DND-41 (cell line): ENCODE results near the gene CDH20.

Experiments used
- ATAC-seq: fragments of 200-7000 bp; cut with Tn5 transposase; 3 replicates; pipeline ENCODE4 v1.9.1; 2021; ENCODE audit warnings: low read depth; ENCODE audit not compliant: insufficient read depth
- DNase-seq: peaks from one replicate; pipeline ENCODE4 v3.0.0-alpha.2; 2020
- H2AFZ ChIP-seq: 2 replicates; pipeline ENCODE4 v1.6.0; 2012; ENCODE audit warnings: low read depth, low read length
- H3K27ac ChIP-seq: 2 replicates; pipeline ENCODE4 v1.5.1; 2012; ENCODE audit warnings: low read length, inconsistent platforms
- H3K27me3 ChIP-seq: fragments of 200-600 bp; sonication (generic); 2 replicates; pipeline ENCODE4 v1.6.0; 2012; ENCODE audit warnings: low read length, mild to moderate bottlenecking, inconsistent platforms; ENCODE audit not compliant: insufficient read depth, poor library complexity
- H3K36me3 ChIP-seq: 2 replicates; pipeline ENCODE4 v1.5.1; 2012; ENCODE audit warnings: low read length, inconsistent platforms; ENCODE audit not compliant: insufficient read depth
- H3K4me1 ChIP-seq: 2 replicates; pipeline ENCODE4 v1.5.1; 2012; ENCODE audit warnings: mild to moderate bottlenecking, low read length; ENCODE audit not compliant: insufficient read depth
- H3K4me2 ChIP-seq: 2 replicates; pipeline ENCODE4 v1.6.0; 2012; ENCODE audit warnings: mild to moderate bottlenecking, moderate library complexity, low read length, inconsistent platforms; ENCODE audit not compliant: insufficient read depth
- H3K4me3 ChIP-seq, 2 experiments: fragments of 200-600 bp in 1 of 2; shearing (Covaris generic) in 1 of 2; 2 replicates each; pipeline ENCODE4 v1.5.1; 2012 to 2016; ENCODE audit warnings: inconsistent platforms in 2 of 2, low read length in 2 of 2, mild to moderate bottlenecking in 2 of 2, low read depth in 1 of 2, moderate library complexity in 1 of 2
- H3K79me2 ChIP-seq: 2 replicates; pipeline ENCODE4 v1.6.0; 2012; ENCODE audit warnings: low read length, inconsistent platforms; ENCODE audit not compliant: insufficient read depth
- H3K9ac ChIP-seq: 2 replicates; pipeline ENCODE4 v1.6.0; 2012; ENCODE audit warnings: low read depth, mild to moderate bottlenecking, inconsistent platforms, low read length, moderate library complexity
- H3K9me3 ChIP-seq: 2 replicates; pipeline ENCODE4 v1.5.1; 2012; ENCODE audit warnings: low read length, moderate library complexity, mild to moderate bottlenecking, inconsistent platforms; ENCODE audit not compliant: insufficient read depth, severe bottlenecking
- H4K20me1 ChIP-seq: 2 replicates; pipeline ENCODE4 v1.6.0; 2012; ENCODE audit warnings: low read length; ENCODE audit not compliant: insufficient read depth
- EZH2 ChIP-seq: IDR thresholded peaks from 3 replicates; pipeline ENCODE4 v1.6.1; 2012; ENCODE audit warnings: borderline replicate concordance, low read depth, mild to moderate bottlenecking, moderate library complexity, low read length, inconsistent platforms; ENCODE audit not compliant: severe bottlenecking
- TF ChIP-seq, protein P1 (sequence below): IDR thresholded peaks from 2 replicates; pipeline ENCODE4 v1.5.1; 2012; ENCODE audit warnings: borderline replicate concordance, low read length, moderate library complexity, mild to moderate bottlenecking; ENCODE audit not compliant: poor library complexity, severe bottlenecking; ENCODE audit errors: extremely low read depth

Gene CDH20

DNA sequence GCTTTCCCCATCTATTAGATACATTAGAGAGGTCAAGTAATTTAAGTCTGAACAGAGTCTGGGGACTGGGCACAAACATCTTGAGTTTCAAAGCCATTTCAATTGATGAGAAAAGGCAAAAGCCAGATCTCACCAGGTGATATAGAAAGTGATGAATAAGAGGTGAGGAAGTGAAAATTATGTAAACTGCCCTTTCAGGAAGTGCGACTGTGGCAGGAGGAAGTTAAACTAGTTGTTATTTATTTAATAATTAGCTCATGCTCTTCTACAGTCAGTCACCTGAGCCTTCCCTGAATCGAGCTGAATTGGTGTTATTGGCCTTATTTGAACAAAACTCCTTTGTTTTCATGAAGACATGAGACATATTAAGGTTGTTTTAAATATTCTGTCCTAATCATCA, 115.1 kb downstream of the CDH20 start:
- no peak overlapping the region for H3K9ac ChIP-seq
- H4K20me1 ChIP-seq: no peaks in the 10 kb centered on the region
- no peak overlapping the region for H3K4me2 ChIP-seq
- no peaks in the 10 kb centered on the region for H3K36me3 ChIP-seq
- ATAC-seq (no peak), DNase-seq (no peak)
- H2AFZ ChIP-seq: no peak overlapping the region
- H3K27ac ChIP-seq: no peak overlapping the region
- H3K9me3 ChIP-seq: no peaks in the 10 kb centered on the region
- H3K79me2 ChIP-seq: no peaks in the 10 kb centered on the region
- H3K4me1 ChIP-seq: no peaks in the 10 kb centered on the region
- H3K27me3 ChIP-seq: no peaks in the 10 kb centered on the region
- TF ChIP-seq, protein P1, sequence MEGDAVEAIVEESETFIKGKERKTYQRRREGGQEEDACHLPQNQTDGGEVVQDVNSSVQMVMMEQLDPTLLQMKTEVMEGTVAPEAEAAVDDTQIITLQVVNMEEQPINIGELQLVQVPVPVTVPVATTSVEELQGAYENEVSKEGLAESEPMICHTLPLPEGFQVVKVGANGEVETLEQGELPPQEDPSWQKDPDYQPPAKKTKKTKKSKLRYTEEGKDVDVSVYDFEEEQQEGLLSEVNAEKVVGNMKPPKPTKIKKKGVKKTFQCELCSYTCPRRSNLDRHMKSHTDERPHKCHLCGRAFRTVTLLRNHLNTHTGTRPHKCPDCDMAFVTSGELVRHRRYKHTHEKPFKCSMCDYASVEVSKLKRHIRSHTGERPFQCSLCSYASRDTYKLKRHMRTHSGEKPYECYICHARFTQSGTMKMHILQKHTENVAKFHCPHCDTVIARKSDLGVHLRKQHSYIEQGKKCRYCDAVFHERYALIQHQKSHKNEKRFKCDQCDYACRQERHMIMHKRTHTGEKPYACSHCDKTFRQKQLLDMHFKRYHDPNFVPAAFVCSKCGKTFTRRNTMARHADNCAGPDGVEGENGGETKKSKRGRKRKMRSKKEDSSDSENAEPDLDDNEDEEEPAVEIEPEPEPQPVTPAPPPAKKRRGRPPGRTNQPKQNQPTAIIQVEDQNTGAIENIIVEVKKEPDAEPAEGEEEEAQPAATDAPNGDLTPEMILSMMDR: no peak
- no peak for TF ChIP-seq EZH2
- H3K4me3 ChIP-seq: no peak overlapping the region

DNA sequence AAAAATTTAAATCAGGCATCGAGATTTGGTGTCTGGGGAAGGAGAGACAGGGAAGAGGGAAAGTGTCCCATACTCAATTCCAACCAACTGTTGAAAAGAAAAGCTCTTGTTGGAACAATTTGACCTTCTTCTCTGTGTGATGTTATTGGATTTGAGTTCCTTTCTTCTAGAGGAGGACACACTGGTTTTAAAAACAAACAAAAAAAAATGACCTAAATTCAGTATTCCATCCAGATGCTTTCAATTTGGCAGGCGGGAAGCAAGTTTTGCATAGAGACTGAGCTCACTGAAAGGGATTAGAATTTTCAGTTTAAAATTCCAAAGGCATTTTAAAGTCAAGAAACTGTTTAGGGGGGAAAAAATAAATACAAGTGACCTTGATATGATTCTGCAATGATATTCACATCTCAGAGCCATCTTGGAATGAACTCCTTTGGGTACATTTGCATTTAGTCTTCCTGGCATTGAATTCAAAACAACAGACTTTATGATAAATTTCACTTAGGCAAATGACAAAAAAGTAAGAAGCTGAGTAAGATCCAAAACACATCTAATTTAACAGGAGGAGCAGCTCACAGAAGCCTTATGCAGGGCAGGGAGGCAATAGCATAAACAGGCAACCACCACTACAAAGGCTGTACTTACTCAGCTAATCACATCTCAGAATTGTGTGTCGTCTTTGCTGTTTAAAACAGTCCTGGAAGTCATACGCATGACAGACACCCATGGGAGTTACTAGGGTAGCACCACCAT, 126.8 kb downstream of the CDH20 start:
- no peak for ATAC-seq
- H2AFZ ChIP-seq: no peak overlapping the region

DNA sequence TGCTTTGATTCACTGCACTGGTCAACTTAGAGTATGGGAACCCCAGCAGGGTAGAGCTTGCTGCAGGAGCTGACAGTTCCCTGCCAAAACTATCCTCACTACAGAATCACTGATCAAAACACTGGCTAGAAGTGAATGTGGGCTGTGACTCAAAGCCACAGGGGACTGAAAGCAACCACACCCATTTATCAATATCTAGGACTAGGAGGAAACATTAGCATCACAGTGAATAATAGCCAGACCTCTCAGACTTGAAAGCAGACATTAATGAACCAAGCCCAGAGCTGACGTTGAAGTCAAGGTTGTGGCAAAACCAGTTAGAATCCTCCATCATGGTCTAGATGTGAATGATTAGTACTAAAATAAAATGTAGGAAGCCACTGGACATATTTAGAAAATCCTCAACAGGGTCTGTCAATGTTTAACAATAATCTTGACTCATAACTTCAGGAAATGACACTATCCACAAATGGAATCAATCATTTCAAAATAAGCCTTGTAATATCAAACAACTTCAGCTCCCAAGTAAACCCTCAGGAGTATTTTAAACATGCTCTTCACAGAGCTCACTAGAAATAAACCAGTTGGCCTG, 131.4 kb downstream of the CDH20 start:
- H3K36me3 ChIP-seq: no peaks in the 10 kb centered on the region
- no peak for ATAC-seq
- no peak for TF ChIP-seq EZH2
- TF ChIP-seq, protein P1: no peak
- no peak overlapping the region for H3K4me2 ChIP-seq
- no peaks in the 10 kb centered on the region for H3K9me3 ChIP-seq
- no peaks in the 10 kb centered on the region for H4K20me1 ChIP-seq
- H3K27ac ChIP-seq: no peak overlapping the region
- H3K4me3 ChIP-seq: no peak overlapping the region
- DNase-seq: no peak
- peaks cover 13% of the 10 kb centered on the region for H3K27me3 ChIP-seq
- H3K79me2 ChIP-seq: no peaks in the 10 kb centered on the region
- H3K4me1 ChIP-seq: no peaks in the 10 kb centered on the region
- no peak overlapping the region for H3K9ac ChIP-seq
- H2AFZ ChIP-seq: no peak overlapping the region

More for the DNA sequence above, 126.8 kb downstream of the CDH20 start:
- TF ChIP-seq EZH2: no peak
- TF ChIP-seq, protein P1: no peak
- no peak overlapping the region for H3K4me3 ChIP-seq
- no peaks in the 10 kb centered on the region for H3K36me3 ChIP-seq
- H3K79me2 ChIP-seq: no peaks in the 10 kb centered on the region
- H3K27me3 ChIP-seq: peaks cover 13% of the 10 kb centered on the region
- H3K9ac ChIP-seq: no peak overlapping the region
- H3K9me3 ChIP-seq: no peaks in the 10 kb centered on the region
- DNase-seq: no peak
- H3K4me2 ChIP-seq: no peak overlapping the region
- H3K27ac ChIP-seq: no peak overlapping the region
- no peaks in the 10 kb centered on the region for H4K20me1 ChIP-seq
- H3K4me1 ChIP-seq: no peaks in the 10 kb centered on the region
